ENCODE results near the gene PRRG3. TPM values are rescaled to one million over a fixed set of nuclear protein-coding genes. Genes with fewer than 3 reads are reported as not detected.

PRRG3 gene
- total RNA-seq, 1 experiment from 2014 or later: not detected

GRCh38 chrX:151726751-151727150, 31.5 kb downstream of the PRRG3 start:
- Histone ChIP-seq H3K9me3 (no peaks in the 10 kb centered on the region), H3K4me3 (no peak overlapping the region), H3K36me3 (no peaks in the 10 kb centered on the region), H3K27me3 (no peaks in the 10 kb centered on the region)
- DNase-seq: no peak

- no peak for DNase-seq
- no peaks in the 10 kb centered on the region for H3K27me3 ChIP-seq
- H3K9me3 ChIP-seq: no peaks in the 10 kb centered on the region
- H3K4me3 ChIP-seq: no peak overlapping the region
- H3K36me3 ChIP-seq: no peaks in the 10 kb centered on the region
Measured at GRCh38 chrX:151727346-151727745, 32.1 kb downstream of the PRRG3 start.

- no peak for DNase-seq
Measured at GRCh38 chrX:151729056-151729725, 33.9 kb downstream of the PRRG3 start.

DNA sequence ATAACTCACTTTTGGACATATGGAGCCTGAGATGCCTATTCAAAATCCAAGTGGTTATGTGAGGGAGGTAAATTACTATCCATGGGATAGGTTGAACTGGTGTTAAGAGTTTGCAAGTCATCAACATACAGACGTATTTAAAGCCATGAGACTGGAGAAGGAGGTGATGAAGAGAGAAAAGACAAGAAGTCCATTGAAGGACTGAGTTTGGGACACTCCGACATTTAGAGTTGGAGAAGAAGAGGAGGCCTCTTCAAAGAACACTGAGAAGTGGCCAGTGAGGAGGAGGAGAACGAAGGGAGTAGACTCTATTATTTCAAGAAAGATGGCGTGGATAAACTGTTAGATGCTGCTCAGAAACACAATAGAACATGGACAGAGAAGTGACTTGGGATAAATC, 39.2 kb downstream of the PRRG3 start, which contains the start of gene CNGA2:
Gene CNGA2 (plus strand): TSS at position 301 of the 400 bp plus-strand sequence. CDS start 3,738 bp downstream, outside the sequence.
- DNase-seq: no peak
- no peaks in the 10 kb centered on the region for H3K27me3 ChIP-seq
- H3K36me3 ChIP-seq: no peaks in the 10 kb centered on the region
- no peaks in the 10 kb centered on the region for H3K9me3 ChIP-seq
- no peak within 1 kb of the TSS for H3K4me3 ChIP-seq

More at GRCh38 chrX:151729056-151729725, 33.9 kb downstream of the PRRG3 start:
- H3K36me3 ChIP-seq: no peaks in the 10 kb centered on the region
- H3K4me3 ChIP-seq: no peak overlapping the region
- H3K9me3 ChIP-seq: no peaks in the 10 kb centered on the region
- no peaks in the 10 kb centered on the region for H3K27me3 ChIP-seq

GRCh38 chrX:151735219-151735618, 40.0 kb downstream of the PRRG3 start:
- no peak for DNase-seq
- no peaks in the 10 kb centered on the region for H3K9me3 ChIP-seq
- no peaks in the 10 kb centered on the region for H3K36me3 ChIP-seq
- H3K27me3 ChIP-seq: no peaks in the 10 kb centered on the region
- H3K4me3 ChIP-seq: no peak overlapping the region

- H3K36me3 ChIP-seq: no peaks in the 10 kb centered on the region
- H3K9me3 ChIP-seq: no peaks in the 10 kb centered on the region
- no peaks in the 10 kb centered on the region for H3K27me3 ChIP-seq
- DNase-seq: no peak
- no peak overlapping the region for H3K4me3 ChIP-seq
Measured at GRCh38 chrX:151736685-151737084, 41.4 kb downstream of the PRRG3 start.

GRCh38 chrX:151737494-151737893, 42.2 kb downstream of the PRRG3 start:
- Histone ChIP-seq H3K27me3 (no peaks in the 10 kb centered on the region), H3K9me3 (no peaks in the 10 kb centered on the region), H3K36me3 (no peaks in the 10 kb centered on the region), H3K4me3 (no peak overlapping the region)
- DNase-seq: no peak

GRCh38 chrX:151738751-151739150, 43.5 kb downstream of the PRRG3 start:
- no peak overlapping the region for H3K4me3 ChIP-seq
- no peaks in the 10 kb centered on the region for H3K27me3 ChIP-seq
- H3K9me3 ChIP-seq: no peaks in the 10 kb centered on the region
- no peak for DNase-seq
- no peaks in the 10 kb centered on the region for H3K36me3 ChIP-seq

DNA sequence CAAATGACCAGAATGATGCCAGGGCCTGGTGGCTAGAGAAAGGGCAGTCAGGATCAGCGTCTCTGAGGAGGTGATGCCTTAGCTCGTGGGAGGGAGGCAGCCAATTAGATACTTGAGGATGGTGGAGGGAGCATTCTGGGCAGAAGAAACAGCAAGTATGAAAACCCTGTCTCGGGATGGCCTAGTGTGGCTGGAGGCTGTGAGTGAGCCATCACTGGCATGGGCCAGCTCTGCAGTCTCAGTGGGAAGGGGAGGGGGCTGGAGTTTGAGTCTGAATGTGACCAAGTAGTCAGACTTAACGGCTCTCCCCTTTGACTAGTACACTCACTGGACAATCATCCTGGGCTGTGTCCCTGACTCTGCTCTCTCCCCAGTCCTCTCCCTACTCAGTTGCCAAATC, 46.3 kb downstream of the PRRG3 start:
- H3K27me3 ChIP-seq: no peaks in the 10 kb centered on the region
- H3K9me3 ChIP-seq: no peaks in the 10 kb centered on the region
- H3K4me3 ChIP-seq: no peak overlapping the region
- H3K36me3 ChIP-seq: no peaks in the 10 kb centered on the region
- no peak for DNase-seq

- Histone ChIP-seq H3K4me3 (no peak overlapping the region), H3K9me3 (no peaks in the 10 kb centered on the region), H3K36me3 (no peaks in the 10 kb centered on the region), H3K27me3 (no peaks in the 10 kb centered on the region)
- no peak for DNase-seq
Measured at GRCh38 chrX:151742311-151742710, 47.1 kb downstream of the PRRG3 start.

DNA sequence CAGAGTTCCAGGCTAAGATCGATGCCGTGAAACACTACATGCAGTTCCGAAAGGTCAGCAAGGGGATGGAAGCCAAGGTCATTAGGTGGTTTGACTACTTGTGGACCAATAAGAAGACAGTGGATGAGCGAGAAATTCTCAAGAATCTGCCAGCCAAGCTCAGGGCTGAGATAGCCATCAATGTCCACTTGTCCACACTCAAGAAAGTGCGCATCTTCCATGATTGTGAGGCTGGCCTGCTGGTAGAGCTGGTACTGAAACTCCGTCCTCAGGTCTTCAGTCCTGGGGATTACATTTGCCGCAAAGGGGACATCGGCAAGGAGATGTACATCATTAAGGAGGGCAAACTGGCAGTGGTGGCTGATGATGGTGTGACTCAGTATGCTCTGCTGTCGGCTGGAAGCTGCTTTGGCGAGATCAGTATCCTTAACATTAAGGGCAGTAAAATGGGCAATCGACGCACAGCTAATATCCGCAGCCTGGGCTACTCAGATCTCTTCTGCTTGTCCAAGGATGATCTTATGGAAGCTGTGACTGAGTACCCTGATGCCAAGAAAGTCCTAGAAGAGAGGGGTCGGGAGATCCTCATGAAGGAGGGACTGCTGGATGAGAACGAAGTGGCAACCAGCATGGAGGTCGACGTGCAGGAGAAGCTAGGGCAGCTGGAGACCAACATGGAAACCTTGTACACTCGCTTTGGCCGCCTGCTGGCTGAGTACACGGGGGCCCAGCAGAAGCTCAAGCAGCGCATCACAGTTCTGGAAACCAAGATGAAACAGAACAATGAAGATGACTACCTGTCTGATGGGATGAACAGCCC, 48.6 kb downstream of the PRRG3 start:
- no peak for DNase-seq
- Histone ChIP-seq H3K36me3 (no peaks in the 10 kb centered on the region), H3K9me3 (no peaks in the 10 kb centered on the region), H3K27me3 (no peaks in the 10 kb centered on the region), H3K4me3 (no peak overlapping the region)

DNA sequence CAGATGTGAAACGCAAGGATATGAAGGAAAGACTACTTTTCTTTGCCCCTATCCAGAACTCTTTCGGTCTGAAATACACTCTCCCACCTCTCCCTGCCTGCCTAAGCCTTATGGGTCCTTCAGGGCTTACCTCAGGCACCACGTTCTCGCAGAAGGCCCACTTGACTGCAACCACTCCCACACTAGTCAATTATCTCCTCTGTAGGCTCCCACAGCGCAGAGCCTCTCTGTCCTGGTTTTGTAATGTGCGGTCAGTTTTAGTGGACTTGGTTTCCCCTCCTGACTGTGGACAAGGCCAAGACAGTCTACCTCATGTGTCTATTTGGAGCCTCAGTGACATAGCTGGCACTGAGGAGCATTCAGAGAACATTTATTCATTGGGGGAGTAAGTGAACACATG, 50.4 kb downstream of the PRRG3 start:
- H3K36me3 ChIP-seq: no peaks in the 10 kb centered on the region
- no peaks in the 10 kb centered on the region for H3K9me3 ChIP-seq
- no peaks in the 10 kb centered on the region for H3K27me3 ChIP-seq
- H3K4me3 ChIP-seq: no peak overlapping the region
- no peak for DNase-seq

- H3K9me3 ChIP-seq: no peaks in the 10 kb centered on the region
- no peak for DNase-seq
- H3K36me3 ChIP-seq: no peaks in the 10 kb centered on the region
- no peaks in the 10 kb centered on the region for H3K27me3 ChIP-seq
- no peak overlapping the region for H3K4me3 ChIP-seq
Measured at GRCh38 chrX:151746502-151746901, 51.2 kb downstream of the PRRG3 start.

GRCh38 chrX:151750511-151750910, 55.3 kb downstream of the PRRG3 start:
- H3K27me3 ChIP-seq: no peaks in the 10 kb centered on the region

DNA sequence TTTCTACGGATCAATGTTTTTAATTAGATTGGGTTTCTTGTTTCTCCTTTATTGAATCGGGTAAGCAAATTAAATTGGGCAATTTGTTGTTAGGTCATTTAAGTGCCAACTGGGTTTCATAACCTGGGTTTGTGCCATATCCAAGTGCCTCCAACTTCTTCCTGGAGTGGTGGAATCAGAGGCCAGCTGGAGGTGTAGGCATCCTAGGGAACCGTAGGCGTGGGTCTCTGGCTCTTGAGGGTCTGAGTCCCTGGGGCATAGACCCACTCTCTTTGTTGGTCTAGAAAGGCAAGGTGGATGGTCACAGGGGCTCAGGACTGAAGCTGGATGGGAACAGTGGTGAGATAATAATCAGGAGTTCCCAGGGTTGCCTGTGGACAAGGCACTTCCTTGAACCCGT, 57.6 kb downstream of the PRRG3 start:
- Histone ChIP-seq H3K4me3 (no peak overlapping the region), H3K27me3 (no peaks in the 10 kb centered on the region), H3K36me3 (no peaks in the 10 kb centered on the region), H3K9me3 (no peaks in the 10 kb centered on the region)
- no peak for DNase-seq

More at GRCh38 chrX:151750511-151750910, 55.3 kb downstream of the PRRG3 start:
- no peak for DNase-seq
- Histone ChIP-seq H3K4me3 (no peak overlapping the region), H3K9me3 (no peaks in the 10 kb centered on the region), H3K36me3 (no peaks in the 10 kb centered on the region)

GRCh38 chrX:151753313-151754046, 58.2 kb downstream of the PRRG3 start:
- peak; percentile 63 for DNase-seq

GRCh38 chrX:151754047-151754429, 58.8 kb downstream of the PRRG3 start:
- Histone ChIP-seq H3K27me3 (no peaks in the 10 kb centered on the region), H3K4me3 (no peak overlapping the region), H3K9me3 (no peaks in the 10 kb centered on the region), H3K36me3 (no peaks in the 10 kb centered on the region)
- DNase-seq: peak; percentile 91

More at GRCh38 chrX:151753313-151754046, 58.2 kb downstream of the PRRG3 start:
- Histone ChIP-seq H3K27me3 (no peaks in the 10 kb centered on the region), H3K36me3 (no peaks in the 10 kb centered on the region), H3K9me3 (no peaks in the 10 kb centered on the region), H3K4me3 (no peak overlapping the region)

Measured in MG63 (cell line).